Smooth muscle cell (in vitro differentiated cells): ENCODE measurements around the gene IRS1. TPM values are rescaled to one million over a fixed set of nuclear protein-coding genes. Genes with fewer than 3 reads are reported as not detected.

Source experiments
- DNase-seq: peaks from one replicate; lab custom pipeline; 2025; ENCODE audit not compliant: unreplicated experiment; lab: John Stamatoyannopoulos, UW
- H2AFZ ChIP-seq: fragments of 200-600 bp; sonication (generic); 2 replicates; pipeline ENCODE4 v1.6.0; 2016; ENCODE audit warnings: antibody characterized with exemption, low read depth, mild to moderate bottlenecking
- H3F3A ChIP-seq: fragments of 200-600 bp; sonication (generic); 2 replicates; pipeline ENCODE4 v1.6.0; 2017; ENCODE audit warnings: antibody characterized with exemption, low read depth
- H3K27ac ChIP-seq: fragments of 200-600 bp; sonication (generic); 2 replicates; pipeline ENCODE4 v1.5.1; 2016; ENCODE audit warnings: low read depth, mild to moderate bottlenecking
- H3K27me3 ChIP-seq: fragments of 200-600 bp; sonication (generic); 2 replicates; pipeline ENCODE4 v1.6.1; 2016; ENCODE audit warnings: low read depth, mild to moderate bottlenecking
- H3K36me3 ChIP-seq: fragments of 200-600 bp; sonication (generic); 2 replicates; pipeline ENCODE4 v1.5.1; 2016; ENCODE audit warnings: low read depth
- H3K4me1 ChIP-seq: fragments of 200-600 bp; sonication (generic); 2 replicates; pipeline ENCODE4 v1.5.1; 2016; ENCODE audit warnings: low read depth
- H3K4me2 ChIP-seq: fragments of 200-600 bp; sonication (generic); 2 replicates; pipeline ENCODE4 v1.6.0; 2016; ENCODE audit warnings: mild to moderate bottlenecking
- H3K4me3 ChIP-seq: fragments of 200-600 bp; sonication (generic); 2 replicates; pipeline ENCODE4 v1.5.1; 2016; ENCODE audit warnings: mild to moderate bottlenecking
- H3K79me2 ChIP-seq: fragments of 200-600 bp; sonication (generic); 2 replicates; pipeline ENCODE4 v1.6.0; 2016; ENCODE audit warnings: low read depth, mild to moderate bottlenecking
- H3K9ac ChIP-seq: fragments of 200-600 bp; sonication (generic); 2 replicates; pipeline ENCODE4 v1.6.0; 2016; ENCODE audit warnings: low read depth
- H3K9me3 ChIP-seq: fragments of 200-600 bp; sonication (generic); replicated peaks from 2 replicates; pipeline ENCODE4 v1.5.1; 2016; ENCODE audit warnings: low read depth
- H4K20me1 ChIP-seq: fragments of 200-600 bp; sonication (generic); 2 replicates; pipeline ENCODE4 v1.6.0; 2016; ENCODE audit warnings: low read depth
- CTCF ChIP-seq: fragments of 200-600 bp; sonication (generic); IDR thresholded peaks from 2 replicates; pipeline ENCODE4 v1.5.1; 2017; ENCODE audit warnings: borderline replicate concordance, mild to moderate bottlenecking, antibody characterized with exemption; ENCODE audit not compliant: insufficient read depth, poor library complexity, severe bottlenecking
- WGBS: methylation state at CpG from one replicate; pipeline ENCODE4 v1.1.7; 2016; ENCODE audit warnings: low lambda C conversion rate; 5-methylcytosine and 5-hydroxymethylcytosine counted together
- polyA plus RNA-seq: library from polyadenylated mRNA; unstranded; fragments of >200 nt; fragmentation: Nextera tagmentation; extraction: Ambion mirVana; gene quantifications from 2 replicates; pipeline ENCODE4 v1.2.1, GENCODE V29; 2016
- total RNA-seq: library from RNA; depleted of rRNA; stranded (reverse); fragments of >200 nt; gene quantifications from 2 replicates; pipeline ENCODE4 v1.2.3, GENCODE V29; 2014

The IRS1 gene
- total and polyA plus RNA-seq, 2 experiments from 2014 or later = 8.6 to 14.6 TPM

- Histone ChIP-seq H3K4me1 (peaks cover 12% of the 10 kb centered on the region), H3K9ac (no peak overlapping the region), H4K20me1 (peaks cover 25% of the 10 kb centered on the region), H3F3A (no peaks in the 10 kb centered on the region), H3K27me3 (no peaks in the 10 kb centered on the region), H3K4me3 (no peak overlapping the region), H2AFZ (no peak overlapping the region), H3K4me2 (peak overlapping the region; percentile 68), H3K9me3 (no peaks in the 10 kb centered on the region), H3K36me3 (peaks cover 8% of the 10 kb centered on the region), H3K27ac (peak overlapping the region; percentile 62), H3K79me2 (peaks cover 67% of the 10 kb centered on the region)
- no peak for DNase-seq
- WGBS = 47% methylated on average over 3 of the region's 3 CpGs
- no peak for TF ChIP-seq CTCF
These were observed 27.0 kb downstream of the IRS1 start for GRCh38 chr2:226772389-226773179.

- DNase-seq = no peak
- no peak overlapping the region for H2AFZ ChIP-seq
- no peaks in the 10 kb centered on the region for H3K9me3 ChIP-seq
- peaks cover 64% of the 10 kb centered on the region for H3K79me2 ChIP-seq
- no peaks in the 10 kb centered on the region for H3K27me3 ChIP-seq
- TF ChIP-seq CTCF = no peak
- no peak overlapping the region for H3K4me3 ChIP-seq
- 75% methylated on average over 6 of the region's 6 CpGs for WGBS
- no peak overlapping the region for H3K9ac ChIP-seq
- no peaks in the 10 kb centered on the region for H3F3A ChIP-seq
- no peak overlapping the region for H3K4me2 ChIP-seq
- H3K4me1 ChIP-seq = peaks cover 12% of the 10 kb centered on the region
- H3K27ac ChIP-seq = no peak overlapping the region
- peaks cover 8% of the 10 kb centered on the region for H3K36me3 ChIP-seq
- H4K20me1 ChIP-seq = peaks cover 39% of the 10 kb centered on the region
These were observed 28.6 kb downstream of the IRS1 start for GRCh38 chr2:226771067-226771466.

DNA sequence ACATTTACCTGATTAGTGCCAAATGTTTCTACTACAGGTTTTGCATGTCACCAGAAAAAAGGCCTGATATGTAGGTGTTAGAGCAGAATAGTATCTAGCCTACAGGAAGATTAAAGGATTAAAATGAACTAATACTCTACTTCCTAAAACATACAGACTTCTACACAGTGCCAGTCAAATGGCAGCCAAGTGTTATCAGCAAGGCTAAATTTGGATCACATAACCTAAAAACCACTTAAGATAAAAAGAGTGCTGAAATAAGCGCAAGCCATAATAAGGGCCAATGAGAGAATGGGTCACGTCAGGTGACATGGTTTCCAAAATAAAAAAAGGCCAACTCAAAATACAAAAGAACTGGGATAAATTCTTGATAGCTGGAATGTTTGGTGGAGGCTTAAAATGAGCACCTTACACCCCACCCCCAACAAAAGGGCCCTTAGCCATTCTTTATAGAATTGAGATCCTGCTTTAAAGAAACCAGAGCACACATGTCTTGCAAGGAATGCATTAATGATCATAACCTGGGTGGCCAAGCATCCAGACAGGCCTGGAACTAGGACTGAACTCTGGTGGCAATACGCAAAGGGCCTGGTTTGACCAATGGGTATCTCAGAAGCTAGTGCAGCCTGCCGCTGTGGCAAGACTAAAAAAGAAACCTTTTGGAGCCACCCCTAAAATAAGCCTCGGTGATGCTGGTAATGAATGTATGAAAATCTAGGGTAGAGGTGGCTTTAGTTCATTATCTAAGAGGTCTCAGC, 32.4 kb downstream of the IRS1 start:
- TF ChIP-seq CTCF = no peak
- no peak overlapping the region for H2AFZ ChIP-seq
- no peaks in the 10 kb centered on the region for H3K9me3 ChIP-seq
- H3K27ac ChIP-seq = peak overlapping the region; percentile 13
- no peak overlapping the region for H3K4me3 ChIP-seq
- H3K27me3 ChIP-seq = no peaks in the 10 kb centered on the region
- H3K4me2 ChIP-seq = peak overlapping the region; percentile 2
- H4K20me1 ChIP-seq = peaks cover 45% of the 10 kb centered on the region
- DNase-seq = no peak
- H3K79me2 ChIP-seq = peaks cover 65% of the 10 kb centered on the region
- no peaks in the 10 kb centered on the region for H3K36me3 ChIP-seq
- no peaks in the 10 kb centered on the region for H3F3A ChIP-seq
- no peaks in the 10 kb centered on the region for H3K4me1 ChIP-seq
- no peak overlapping the region for H3K9ac ChIP-seq
- 71% methylated on average over 5 of the region's 5 CpGs for WGBS
